CD14-positive monocyte (primary cell): ENCODE data around the gene TSPEAR. TPM values are rescaled to one million over a fixed set of nuclear protein-coding genes. Genes with fewer than 3 reads are reported as not detected.

ENCODE experiments used
- DNase-seq, 3 donors: peaks; one replicate each; pipeline ENCODE4 v3.0.0-alpha.2; 2011 to 2022
- H2AFZ ChIP-seq: 2 replicates; pipeline ENCODE4 v1.6.0; 2012; ENCODE audit warnings: mild to moderate bottlenecking, low read depth, low read length, inconsistent platforms; ENCODE audit not compliant: insufficient read depth, poor library complexity, severe bottlenecking
- H3K27ac ChIP-seq, 2 donors: 1 replicate in 1 of 2; 2 replicates in 1 of 2; pipeline ENCODE4 v1.5.1; 2012 to 2013; ENCODE audit warnings: low read length in 2 of 2, control low read depth in 1 of 2, inconsistent platforms in 1 of 2, low read depth in 1 of 2, mild to moderate bottlenecking in 1 of 2
- H3K27me3 ChIP-seq, 2 donors: one replicate each; pipeline versions ENCODE4 v1.6.0 to v1.6.1; 2011 to 2013; ENCODE audit warnings: low read length in 2 of 2; ENCODE audit not compliant: control insufficient read depth in 2 of 2, insufficient read depth in 2 of 2
- H3K36me3 ChIP-seq, 2 donors: replicated peaks in 1 of 2; 1 replicate in 1 of 2; 2 replicates in 1 of 2; pipeline versions ENCODE4 v1.5.1 to v1.6.1; 2012 to 2013; ENCODE audit warnings: low read length in 2 of 2, control low read depth in 1 of 2, inconsistent platforms in 1 of 2, mild to moderate bottlenecking in 1 of 2; ENCODE audit not compliant: insufficient read depth in 2 of 2, control insufficient read depth in 1 of 2
- H3K4me1 ChIP-seq, 2 donors: 1 replicate in 1 of 2; 2 replicates in 1 of 2; pipeline versions ENCODE4 v1.5.1 to v1.6.1; 2012 to 2013; ENCODE audit warnings: low read length in 2 of 2, control low read depth in 1 of 2, inconsistent platforms in 1 of 2, mild to moderate bottlenecking in 1 of 2, moderate library complexity in 1 of 2; ENCODE audit not compliant: insufficient read depth in 2 of 2, control insufficient read depth in 1 of 2
- H3K4me2 ChIP-seq: replicated peaks from 2 replicates; pipeline ENCODE3; 2012; ENCODE audit warnings: low read length, moderate library complexity, mild to moderate bottlenecking; ENCODE audit not compliant: poor library complexity, severe bottlenecking; ENCODE audit errors: extremely low read depth
- H3K4me3 ChIP-seq, 3 experiments: fragments of 200-600 bp in 1 of 3; sonication (generic) in 1 of 3; replicated peaks in 1 of 3; 1 replicate in 2 of 3; 2 replicates in 1 of 3; pipeline ENCODE4 v1.5.1; 2011 to 2013; ENCODE audit warnings: low read length in 3 of 3, mild to moderate bottlenecking in 3 of 3, control low read depth in 2 of 3, low read depth in 2 of 3, inconsistent platforms in 1 of 3, moderate library complexity in 1 of 3
- H3K79me2 ChIP-seq: 2 replicates; pipeline ENCODE4 v1.6.0; 2012; ENCODE audit warnings: mild to moderate bottlenecking, control low read depth, inconsistent platforms, low read length, moderate library complexity; ENCODE audit not compliant: insufficient read depth
- H3K9ac ChIP-seq: 2 replicates; pipeline ENCODE4 v1.6.0; 2017; ENCODE audit warnings: low read length, mild to moderate bottlenecking; ENCODE audit not compliant: insufficient read depth, poor library complexity, severe bottlenecking
- H3K9me3 ChIP-seq, 2 donors: replicated peaks in 1 of 2; 1 replicate in 1 of 2; 2 replicates in 1 of 2; pipeline versions ENCODE4 v1.5.1 to v1.6.1; 2012 to 2013; ENCODE audit warnings: low read length in 2 of 2, control low read depth in 1 of 2; ENCODE audit not compliant: control insufficient read depth in 1 of 2, insufficient read depth in 1 of 2
- H4K20me1 ChIP-seq: 2 replicates; pipeline ENCODE4 v1.6.0; 2012; ENCODE audit warnings: mild to moderate bottlenecking, low read length, control low read depth, moderate library complexity; ENCODE audit not compliant: insufficient read depth
- H3K27ac Mint-ChIP-seq, 7 donors: one replicate each; pipeline ENCODE4 v1.8.0; 2020; ENCODE audit warnings: mild to moderate bottlenecking in 7 of 7, mixed read lengths in 7 of 7, moderate library complexity in 6 of 7, inconsistent platforms in 2 of 7
- H3K27me3 Mint-ChIP-seq, 3 donors: one replicate each; pipeline ENCODE4 v1.8.0; 2021 to 2022; ENCODE audit warnings: low read depth in 3 of 3, mild to moderate bottlenecking in 3 of 3, mixed read lengths in 3 of 3, moderate library complexity in 3 of 3, inconsistent platforms in 1 of 3
- H3K36me3 Mint-ChIP-seq, 2 donors: one replicate each; pipeline ENCODE4 v1.8.0; 2020; ENCODE audit warnings: mixed read lengths in 2 of 2, inconsistent platforms in 1 of 2, mild to moderate bottlenecking in 1 of 2
- H3K4me1 Mint-ChIP-seq: one replicate; pipeline ENCODE4 v1.8.0; 2020; ENCODE audit warnings: mild to moderate bottlenecking, mixed read lengths
- H3K4me3 Mint-ChIP-seq, 2 donors: one replicate each; pipeline ENCODE4 v1.8.0; 2020; ENCODE audit warnings: mild to moderate bottlenecking in 2 of 2, mixed read lengths in 2 of 2, moderate library complexity in 1 of 2
- H3K9me3 Mint-ChIP-seq, 7 donors: one replicate each; pipeline ENCODE4 v1.8.0; 2020 to 2022; ENCODE audit warnings: mixed read lengths in 7 of 7, mild to moderate bottlenecking in 6 of 7, moderate library complexity in 6 of 7, inconsistent platforms in 2 of 7
- CTCF ChIP-seq: fragments of 200-600 bp; IDR thresholded peaks from one replicate; pipeline ENCODE4 v1.8.0; 2022; ENCODE audit warnings: antibody characterized with exemption, mild to moderate bottlenecking
- WGBS: methylation state at CpG from one replicate; pipeline ENCODE4 v1.1.5; 2013; ENCODE audit warnings: missing lambda C conversion rate; ENCODE audit not compliant: insufficient coverage; 5-methylcytosine and 5-hydroxymethylcytosine counted together
- intact Hi-C, 2 donors: fragments of 100-400 bp; cut with micrococcal nuclease; formaldehyde crosslinking; loops; one replicate each; pipeline versions ENCODE4 v1.15.0 to v1.15.1; 2023
- polyA plus RNA-seq, 3 donors: library from polyadenylated mRNA; depleted of rRNA in 1 of 3; unstranded in 2 of 3; stranded (reverse) in 1 of 3; fragments of 300-500 nt in 2 of 3; fragments of >200 nt in 1 of 3; fragmentation: Illumina TruSeq in 2 of 3; gene quantifications; 1 replicate in 2 of 3; 2 replicates in 1 of 3; pipeline ENCODE4 v1.2.3, GENCODE V29; 2012 to 2021

TSPEAR gene
- polyA plus RNA-seq, 3 donors, result not detected

DNA sequence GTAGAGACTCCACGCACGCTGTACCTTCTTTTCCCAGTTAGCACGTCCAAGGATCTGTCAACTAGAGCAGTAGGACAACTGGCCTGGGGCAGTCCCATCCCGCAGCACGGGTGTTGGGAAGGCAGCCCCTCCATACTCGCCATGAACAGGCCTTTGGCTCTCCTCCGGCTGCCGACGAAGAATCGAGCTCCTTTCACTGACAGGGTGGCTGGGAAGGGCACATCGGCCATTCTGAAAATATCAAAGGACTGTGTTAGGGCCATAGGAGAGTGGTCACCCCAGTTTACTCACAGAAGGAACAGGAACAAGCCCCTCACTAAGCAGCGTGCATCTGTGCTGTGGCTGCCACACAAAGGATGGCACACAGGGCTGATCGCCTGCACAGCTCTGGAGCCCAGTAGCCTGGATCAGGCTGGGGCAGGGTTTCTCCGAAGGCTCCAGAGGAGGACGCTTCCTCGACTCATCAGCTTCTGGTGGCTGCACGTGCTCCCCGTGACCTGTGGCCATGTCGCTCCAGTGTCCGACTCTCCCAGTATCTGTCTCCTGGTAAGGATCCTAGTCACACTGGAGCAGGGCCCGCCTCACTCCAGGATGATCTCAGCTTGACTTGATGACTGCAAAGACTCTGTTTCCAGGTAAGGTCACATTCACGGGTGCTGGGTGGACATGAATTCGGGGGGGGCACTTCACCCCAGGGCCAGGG, 180.3 kb downstream of the TSPEAR start:
- no peak overlapping the region for H3K27ac ChIP-seq
- DNase-seq, result no peak
- Mint-ChIP-seq H3K9me3 (peaks cover 0 to 4% (median 0%) of the 10 kb centered on the region in 7 donors), H3K4me1 (no peaks in the 10 kb centered on the region), H3K36me3 (no peaks in the 10 kb centered on the region), H3K27me3 (peaks cover 1 to 15% (median 9%) of the 10 kb centered on the region in 3 donors), H3K4me3 (no peak overlapping the region), H3K27ac (no peak overlapping the region)
- H4K20me1 ChIP-seq, result no peaks in the 10 kb centered on the region
- no peak overlapping the region for H3K4me3 ChIP-seq
- H2AFZ ChIP-seq, result no peak overlapping the region
- 88% methylated on average over 22 of the region's 23 CpGs for WGBS
- no peaks in the 10 kb centered on the region for H3K27me3 ChIP-seq
- no peaks in the 10 kb centered on the region for H3K79me2 ChIP-seq
- H3K4me2 ChIP-seq, result no peak overlapping the region
- no peaks in the 10 kb centered on the region for H3K9me3 ChIP-seq
- H3K36me3 ChIP-seq, result no peaks in the 10 kb centered on the region
- H3K9ac ChIP-seq, result no peak overlapping the region
- no peaks in the 10 kb centered on the region for H3K4me1 ChIP-seq
- TF ChIP-seq CTCF, result no peak
- intact Hi-C loops, result no loop called here

GRCh38 chr21:44530221-44530902, 181.0 kb downstream of the TSPEAR start:
- Histone ChIP-seq H3K36me3 (no peaks in the 10 kb centered on the region), H2AFZ (no peak overlapping the region), H3K27me3 (no peaks in the 10 kb centered on the region), H3K9ac (peak overlapping the region; percentile 8), H3K9me3 (no peaks in the 10 kb centered on the region), H3K27ac (no peak overlapping the region), H3K4me2 (no peak overlapping the region), H4K20me1 (no peaks in the 10 kb centered on the region), H3K4me3 (no peak overlapping the region), H3K79me2 (no peaks in the 10 kb centered on the region), H3K4me1 (no peaks in the 10 kb centered on the region)
- 93% methylated on average over 7 of the region's 7 CpGs for WGBS
- no peak for DNase-seq
- intact Hi-C loops, result no loop called here
- H3K36me3 Mint-ChIP-seq, result no peaks in the 10 kb centered on the region
- H3K4me1 Mint-ChIP-seq, result no peaks in the 10 kb centered on the region
- H3K27ac Mint-ChIP-seq, result peak overlapping the region in 1 of 7 donors; percentile 31
- no peak for TF ChIP-seq CTCF
- peaks cover 0 to 6% (median 0%) of the 10 kb centered on the region in 7 donors for H3K9me3 Mint-ChIP-seq
- H3K4me3 Mint-ChIP-seq, result no peak overlapping the region
- H3K27me3 Mint-ChIP-seq, result peaks cover 1 to 10% (median 9%) of the 10 kb centered on the region in 3 donors
